Left cardiac atrium (tissue), 2 donors: ENCODE measurements around the gene NLRC4. TPM values are rescaled to one million over a fixed set of nuclear protein-coding genes. Genes with fewer than 3 reads are reported as not detected.

Source experiments
- total RNA-seq, 2 donors: library from RNA; stranded (reverse); fragmentation: NEBNext Ultra II Directional; extraction: Animal tissue kit (Norgen Biotek cat#: 25700); gene quantifications; one replicate each; pipeline ENCODE4 v1.2.1, GENCODE V29; 2021
- donor health status: DM: no; HTN: yes; CAD: no; lungs with severe emphysema.
- donor health status: DM: yes; HTN: yes; CAD: no.

The NLRC4 gene
- total RNA-seq, 2 donors from 2014 or later: 1.7 to 2.3 TPM

Other genes with a start within 250 kb of the NLRC4 start
- 10 to 100 TPM; 37.3 to 39.9 TPM for gene DPY30, start 225.1 kb downstream of the NLRC4 start, total RNA-seq
- gene SPAST, start 201.3 kb downstream of the NLRC4 start, total RNA-seq: 1 to 10 TPM; 8.0 to 9.2 TPM
- gene SLC30A6, start 99.0 kb downstream of the NLRC4 start, total RNA-seq: 10 to 100 TPM; 13.9 to 19.6 TPM
- 10 to 100 TPM; 48.5 to 51.4 TPM for gene YIPF4, start 13.0 kb upstream of the NLRC4 start, total RNA-seq
- 10 to 100 TPM; 38.6 to 52.5 TPM for gene BIRC6, start 92.1 kb upstream of the NLRC4 start, total RNA-seq